DMS53 treated with DMSO at 0.1 percent for 48 hours (cell line): ENCODE measurements around the gene TRHDE.

Source experiments
- DNase-seq: peaks from one replicate; lab custom pipeline; 2025; ENCODE audit not compliant: unreplicated experiment; lab: John Stamatoyannopoulos, UW

TRHDE gene

GRCh38 chr12:72272731-72273498, 745 bp downstream of the TRHDE start:
- peak; percentile 28 for DNase-seq

GRCh38 chr12:72273499-72273837, 1.3 kb downstream of the TRHDE start:
- DNase-seq, result no peak

GRCh38 chr12:72273851-72274351, 1.7 kb downstream of the TRHDE start:
- peak; percentile 9 for DNase-seq

- DNase-seq, result no peak
These were observed 2.8 kb downstream of the TRHDE start for GRCh38 chr12:72274931-72275330.

GRCh38 chr12:72275526-72275925, 3.4 kb downstream of the TRHDE start:
- no peak for DNase-seq

- DNase-seq, result no peak
These were observed 4.1 kb downstream of the TRHDE start for GRCh38 chr12:72276181-72276805.

GRCh38 chr12:72277415-72277814, 5.2 kb downstream of the TRHDE start:
- DNase-seq, result peak; percentile 56

GRCh38 chr12:72278894-72279293, 6.7 kb downstream of the TRHDE start:
- peak; percentile 9 for DNase-seq

- DNase-seq, result no peak
These were observed 9.0 kb downstream of the TRHDE start for GRCh38 chr12:72281126-72281525.

- DNase-seq, result peak; percentile 35
These were observed 10.6 kb downstream of the TRHDE start for GRCh38 chr12:72282721-72283120.

- no peak for DNase-seq
These were observed 13.7 kb downstream of the TRHDE start for GRCh38 chr12:72285861-72286260.

- no peak for DNase-seq
These were observed 14.4 kb downstream of the TRHDE start for GRCh38 chr12:72286526-72286925.

- DNase-seq, result no peak
These were observed 16.3 kb downstream of the TRHDE start for GRCh38 chr12:72288436-72288835.

- DNase-seq, result no peak
These were observed 16.7 kb downstream of the TRHDE start for GRCh38 chr12:72288911-72289310.

GRCh38 chr12:72289633-72290032, 17.5 kb downstream of the TRHDE start:
- DNase-seq, result no peak

- no peak for DNase-seq
These were observed 19.0 kb downstream of the TRHDE start for GRCh38 chr12:72291175-72291574.

GRCh38 chr12:72293701-72294100, 21.5 kb downstream of the TRHDE start:
- no peak for DNase-seq

GRCh38 chr12:72295101-72295500, 22.9 kb downstream of the TRHDE start:
- DNase-seq, result no peak

- DNase-seq, result no peak
These were observed 23.6 kb downstream of the TRHDE start for GRCh38 chr12:72295744-72296143.

GRCh38 chr12:72296389-72296788, 24.2 kb downstream of the TRHDE start:
- DNase-seq, result no peak

GRCh38 chr12:72297666-72298065, 25.5 kb downstream of the TRHDE start:
- DNase-seq, result no peak

GRCh38 chr12:72300728-72301127, 28.6 kb downstream of the TRHDE start:
- no peak for DNase-seq

- no peak for DNase-seq
These were observed 32.6 kb downstream of the TRHDE start for GRCh38 chr12:72304751-72305150.
